Keratinocyte (primary cell): ENCODE data around the gene PDHA1. TPM values are rescaled to one million over a fixed set of nuclear protein-coding genes. Genes with fewer than 3 reads are reported as not detected.

Experiments used
- DNase-seq: peaks from one replicate; pipeline ENCODE4 v3.0.0-alpha.2; 2011; ENCODE audit warnings: low read depth, missing footprints, low spot score
- FAIRE-seq: peaks from 2 replicates; lab custom pipeline; 2011; peaks lifted over from hg19 to GRCh38; lab: Jason Lieb, UNC
- H2AFZ ChIP-seq: 2 replicates; pipeline ENCODE4 v1.6.0; 2012; ENCODE audit warnings: low read length, control low read depth, inconsistent platforms; ENCODE audit not compliant: control insufficient read depth
- H3K27ac ChIP-seq: 2 replicates; pipeline ENCODE4 v1.5.1; 2011; ENCODE audit warnings: low read length; ENCODE audit not compliant: control insufficient read depth, insufficient read depth
- H3K27me3 ChIP-seq: 3 replicates; pipeline ENCODE4 v1.6.0; 2011; ENCODE audit warnings: low read length; ENCODE audit not compliant: control insufficient read depth, insufficient read depth; ENCODE audit errors: extremely low read depth
- H3K36me3 ChIP-seq, 2 experiments: 2 replicates in 1 of 2; 3 replicates in 1 of 2; pipeline ENCODE4 v1.5.1; 2011; ENCODE audit warnings: low read length in 2 of 2, mild to moderate bottlenecking in 1 of 2; ENCODE audit not compliant: control insufficient read depth in 2 of 2, insufficient read depth in 2 of 2; ENCODE audit errors: extremely low read depth in 1 of 2
- H3K4me1 ChIP-seq: 3 replicates; pipeline ENCODE4 v1.5.1; 2011; ENCODE audit warnings: low read length; ENCODE audit not compliant: control insufficient read depth, insufficient read depth; ENCODE audit errors: extremely low read depth
- H3K4me2 ChIP-seq: 3 replicates; pipeline ENCODE4 v1.6.0; 2011; ENCODE audit warnings: low read depth, low read length; ENCODE audit not compliant: control insufficient read depth, insufficient read depth; ENCODE audit errors: extremely low read depth
- H3K4me3 ChIP-seq, 3 experiments: fragments of 200-600 bp in 1 of 3; sonication (generic) in 1 of 3; 2 replicates in 2 of 3; 3 replicates in 1 of 3; pipeline ENCODE4 v1.5.1; 2011 to 2016; ENCODE audit warnings: low read length in 3 of 3, mild to moderate bottlenecking in 3 of 3, control low read depth in 2 of 3, inconsistent platforms in 1 of 3, low read depth in 1 of 3, mixed read lengths in 1 of 3, mixed run types in 1 of 3, moderate library complexity in 1 of 3; ENCODE audit not compliant: control insufficient read depth in 2 of 3, insufficient read depth in 2 of 3; ENCODE audit errors: extremely low read depth in 1 of 3
- H3K79me2 ChIP-seq: 2 replicates; pipeline ENCODE4 v1.6.0; 2012; ENCODE audit warnings: low read length; ENCODE audit not compliant: control insufficient read depth, insufficient read depth
- H3K9ac ChIP-seq: 3 replicates; pipeline ENCODE4 v1.6.0; 2011; ENCODE audit warnings: low read length; ENCODE audit not compliant: control insufficient read depth, insufficient read depth; ENCODE audit errors: extremely low read depth
- H3K9me1 ChIP-seq: 3 replicates; pipeline ENCODE4 v1.6.0; 2011; ENCODE audit warnings: low read length; ENCODE audit not compliant: control insufficient read depth, insufficient read depth; ENCODE audit errors: extremely low read depth
- H3K9me3 ChIP-seq: 2 replicates; pipeline ENCODE4 v1.5.1; 2012; ENCODE audit warnings: low read depth, low read length; ENCODE audit not compliant: control insufficient read depth
- H4K20me1 ChIP-seq: 3 replicates; pipeline ENCODE4 v1.6.0; 2011; ENCODE audit warnings: low read length; ENCODE audit not compliant: control insufficient read depth, insufficient read depth; ENCODE audit errors: extremely low read depth
- CTCF ChIP-seq, 3 experiments: IDR thresholded peaks in 1 of 3; conservative IDR thresholded peaks in 1 of 3; optimal IDR thresholded peaks in 1 of 3; 2 replicates in 2 of 3; 3 replicates in 1 of 3; pipeline versions ENCODE3 to v1.5.1; 2011; ENCODE audit warnings: low read length in 3 of 3, mild to moderate bottlenecking in 3 of 3, moderate library complexity in 2 of 3, control low read depth in 1 of 3, inconsistent platforms in 1 of 3; ENCODE audit not compliant: insufficient read depth in 2 of 3; ENCODE audit errors: extremely low read depth in 1 of 3
- EZH2 ChIP-seq: IDR thresholded peaks from one replicate; pipeline ENCODE4 v1.6.1; 2012; ENCODE audit warnings: inconsistent platforms, mild to moderate bottlenecking, low read length, moderate library complexity
- dilution Hi-C: fragments of 300-500 bp; cut with MboI; formaldehyde crosslinking; loops from one replicate; pipeline ENCODE4 v1.7.0; 2020; ENCODE audit warnings: low sequenced_read_pairs; ENCODE audit not compliant: extremely low pct_ligation_motif_present
- polyA plus RNA-seq, 5 experiments: library from polyadenylated mRNA; depleted of rRNA in 3 of 5; stranded (reverse) in 3 of 5; stranded (forward) in 1 of 5; unstranded in 1 of 5; fragments of >200 nt; gene quantifications; 1 replicate in 1 of 5; 2 replicates in 3 of 5; 3 replicates in 1 of 5; pipeline versions ENCODE4 v1.2.1 to v1.2.3, GENCODE V29; 2011 to 2012; ENCODE audit warnings: missing spikeins in 2 of 5, low read depth in 1 of 5, low replicate concordance in 1 of 5
- small RNA-seq, 3 experiments: library from RNA; depleted of rRNA; stranded (forward); fragments of <200 nt; gene quantifications; one replicate each; pipeline ENCODE3, GENCODE V24; 2012; ENCODE audit warnings: low read depth in 3 of 3, low replicate concordance in 1 of 3; ENCODE audit not compliant: insufficient read length in 3 of 3

The PDHA1 gene
- polyA plus RNA-seq, 1 donor (not counting 4 experiments of a cell fraction or from before 2014, with no cell fraction given): 236 TPM

GRCh38 chrX:19410259-19410658 is 66.5 kb downstream of the PDHA1 start:
- H3K9ac ChIP-seq: no peak overlapping the region
- FAIRE-seq: no peak

More at GRCh38 chrX:19410259-19410658, 66.5 kb downstream of the PDHA1 start:
- no peaks in the 10 kb centered on the region for H3K36me3 ChIP-seq
- H2AFZ ChIP-seq: no peak overlapping the region
- dilution Hi-C loops: no loop called here
- H3K9me3 ChIP-seq: no peaks in the 10 kb centered on the region
- H4K20me1 ChIP-seq: no peaks in the 10 kb centered on the region
- no peaks in the 10 kb centered on the region for H3K79me2 ChIP-seq
- no peaks in the 10 kb centered on the region for H3K4me1 ChIP-seq
- no peak overlapping the region for H3K4me2 ChIP-seq
- no peak for TF ChIP-seq EZH2
- TF ChIP-seq CTCF (optimal IDR thresholded peaks at IDR 0.05 in 1 of 3, IDR thresholded peaks at IDR 0.05 in 1 of 3, conservative IDR thresholded peaks at IDR 0.05 in 1 of 3; ENCODE audit: extremely low read depth in 1 of 3, insufficient read depth in 2 of 3, low read length in 3 of 3): no peak
- no peak overlapping the region for H3K27ac ChIP-seq
- no peak overlapping the region for H3K4me3 ChIP-seq
- H3K27me3 ChIP-seq: no peaks in the 10 kb centered on the region
- no peak for DNase-seq
- no peaks in the 10 kb centered on the region for H3K9me1 ChIP-seq

Small RNA genes within 50 kb of the gene (small RNA-seq; reads per million reads assigned to genes)
- 0 reads per million in 3 experiments for gene RF00019

Other genes with a start within 250 kb of the PDHA1 start
- 0.07 to 0.44 TPM (median 0.20 TPM) in 3 replicates for gene ADGRG2, start 221.5 kb upstream of the PDHA1 start, polyA plus RNA-seq
- gene MAP3K15, start 171.6 kb downstream of the PDHA1 start, polyA plus RNA-seq: 0.03 TPM in 1 of 3 replicates, not detected in the others